Stimulated activated CD8-positive, alpha-beta memory T cell treated with anti-CD3 and anti-CD28 coated beads, Interleukin-15, amount 100 ng/mL, for 1 hour (primary cell): Measurements from ENCODE around the gene UNC13D.

Experiments used
- DNase-seq: peaks from one replicate; pipeline ENCODE4 v3.0.0-alpha.2; 2020; ENCODE audit warnings: low read depth

Gene UNC13D

DNA sequence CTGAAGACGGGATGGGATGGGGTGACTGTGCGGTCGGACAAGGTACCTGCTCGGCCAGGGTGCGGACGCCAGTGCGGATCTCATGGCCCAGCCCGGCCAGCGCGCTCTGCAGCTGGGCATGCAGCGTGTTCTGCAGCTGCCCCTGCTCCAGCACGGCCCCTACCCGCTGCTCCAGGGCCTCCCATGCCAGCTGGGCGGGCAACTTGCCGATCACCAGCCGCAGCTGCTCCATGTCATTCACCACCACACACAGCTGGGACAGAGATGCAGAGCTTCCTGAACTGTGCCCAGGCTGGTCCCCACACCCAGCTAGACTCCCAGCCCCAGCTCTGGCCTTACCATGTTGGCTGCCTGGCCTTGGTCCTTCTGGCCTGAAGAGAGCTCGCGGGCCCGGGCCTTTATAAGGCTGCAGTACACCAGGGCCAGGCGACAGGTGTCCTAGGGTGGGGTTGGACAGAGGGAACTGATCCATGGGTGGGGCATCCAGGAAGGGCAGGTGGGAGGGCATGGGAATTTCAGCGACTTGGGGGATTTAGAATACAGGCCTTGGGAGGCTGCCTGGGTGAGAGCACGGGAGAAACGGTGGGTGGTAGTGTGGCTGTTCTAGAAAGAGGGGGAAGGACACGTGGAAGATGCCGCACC lies 9.8 kb downstream of the UNC13D start:
- DNase-seq: no peak

DNA sequence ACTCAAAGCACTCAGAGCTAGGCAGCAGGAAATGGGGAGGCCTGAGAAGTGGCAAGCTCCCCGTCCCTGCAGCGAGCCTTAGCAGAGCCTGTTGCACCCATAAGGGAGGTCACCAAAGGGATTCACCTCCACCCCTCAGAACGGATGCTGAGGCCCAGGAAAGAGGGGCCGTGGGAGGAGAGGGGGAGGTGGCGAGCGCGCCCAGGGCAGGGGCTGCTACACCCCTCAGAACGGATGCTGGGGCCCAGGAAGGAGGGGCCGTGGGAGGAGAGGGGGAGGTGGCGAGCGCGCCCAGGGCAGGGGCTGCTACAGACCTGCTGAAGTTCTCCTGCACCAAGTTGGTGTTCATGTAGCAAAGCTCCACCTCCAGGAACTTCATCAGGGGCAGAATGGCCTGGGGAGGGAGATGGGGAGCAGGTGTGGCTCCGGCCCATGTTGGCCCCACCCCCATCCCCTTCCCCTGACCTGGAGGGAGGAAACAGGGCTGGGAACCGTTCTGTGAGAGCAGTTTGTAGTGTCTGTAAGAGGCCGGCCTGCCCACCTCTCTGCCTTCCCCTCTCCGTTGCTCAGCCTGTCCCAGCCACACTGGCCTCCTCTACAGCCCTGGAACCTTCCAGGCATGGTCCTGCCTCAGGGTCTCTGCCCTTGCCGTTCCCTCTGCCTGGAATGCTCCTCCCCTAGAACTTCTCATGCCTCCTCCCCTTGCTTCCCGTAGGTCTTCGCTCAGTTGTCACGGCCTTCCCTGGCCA lies 11.4 kb downstream of the UNC13D start:
- DNase-seq: no peak

DNA sequence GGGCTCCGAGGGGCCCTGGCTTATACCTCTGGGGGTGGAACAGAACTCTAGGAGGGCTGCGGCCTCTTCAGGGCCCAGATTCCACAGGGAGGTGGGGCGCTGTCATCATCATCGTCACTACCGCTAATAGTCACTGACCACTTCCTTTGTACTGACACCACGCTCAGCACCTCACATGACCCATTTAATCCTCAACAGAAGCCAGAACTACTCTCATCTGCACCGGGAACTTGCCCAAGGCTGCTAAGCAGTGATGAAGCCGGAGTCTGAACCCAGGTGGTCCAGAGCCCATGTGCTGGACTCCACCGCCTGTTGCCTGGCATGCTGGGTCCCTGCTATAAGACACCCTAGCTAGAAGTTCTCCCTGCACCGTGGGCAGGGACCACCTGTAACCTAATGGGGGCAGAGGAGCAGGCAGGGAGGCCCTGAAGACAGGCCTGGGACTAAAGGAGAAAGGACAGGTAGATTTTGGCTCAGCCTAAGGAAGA lies 12.0 kb downstream of the UNC13D start:
- no peak for DNase-seq

DNA sequence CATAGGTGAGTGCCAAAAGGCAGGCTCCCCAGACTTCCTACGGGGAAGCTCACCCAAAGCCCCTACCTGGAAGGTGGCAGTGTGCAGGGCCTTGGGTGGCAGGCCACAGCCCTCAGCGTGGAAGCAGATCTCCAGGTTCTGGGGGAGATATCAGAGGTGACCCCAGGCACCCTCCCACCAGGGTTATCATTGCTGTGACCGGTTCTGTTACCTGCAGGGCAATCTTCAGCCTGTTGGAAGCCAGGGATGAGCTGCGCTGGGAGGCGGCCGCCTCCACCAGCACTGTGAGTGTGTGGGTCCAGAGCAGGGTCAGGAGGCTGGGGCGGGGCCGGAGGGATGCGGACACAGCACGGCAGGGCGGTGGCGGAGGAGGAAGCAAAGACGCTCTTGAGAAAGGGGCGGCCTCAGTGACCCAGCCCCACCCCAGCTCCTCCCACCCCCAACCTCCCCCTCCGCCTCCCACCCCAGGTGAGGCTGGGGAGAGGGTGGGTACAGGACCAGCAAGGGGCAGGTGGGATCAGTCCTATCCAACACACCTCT lies 13.1 kb downstream of the UNC13D start:
- DNase-seq: no peak

DNA sequence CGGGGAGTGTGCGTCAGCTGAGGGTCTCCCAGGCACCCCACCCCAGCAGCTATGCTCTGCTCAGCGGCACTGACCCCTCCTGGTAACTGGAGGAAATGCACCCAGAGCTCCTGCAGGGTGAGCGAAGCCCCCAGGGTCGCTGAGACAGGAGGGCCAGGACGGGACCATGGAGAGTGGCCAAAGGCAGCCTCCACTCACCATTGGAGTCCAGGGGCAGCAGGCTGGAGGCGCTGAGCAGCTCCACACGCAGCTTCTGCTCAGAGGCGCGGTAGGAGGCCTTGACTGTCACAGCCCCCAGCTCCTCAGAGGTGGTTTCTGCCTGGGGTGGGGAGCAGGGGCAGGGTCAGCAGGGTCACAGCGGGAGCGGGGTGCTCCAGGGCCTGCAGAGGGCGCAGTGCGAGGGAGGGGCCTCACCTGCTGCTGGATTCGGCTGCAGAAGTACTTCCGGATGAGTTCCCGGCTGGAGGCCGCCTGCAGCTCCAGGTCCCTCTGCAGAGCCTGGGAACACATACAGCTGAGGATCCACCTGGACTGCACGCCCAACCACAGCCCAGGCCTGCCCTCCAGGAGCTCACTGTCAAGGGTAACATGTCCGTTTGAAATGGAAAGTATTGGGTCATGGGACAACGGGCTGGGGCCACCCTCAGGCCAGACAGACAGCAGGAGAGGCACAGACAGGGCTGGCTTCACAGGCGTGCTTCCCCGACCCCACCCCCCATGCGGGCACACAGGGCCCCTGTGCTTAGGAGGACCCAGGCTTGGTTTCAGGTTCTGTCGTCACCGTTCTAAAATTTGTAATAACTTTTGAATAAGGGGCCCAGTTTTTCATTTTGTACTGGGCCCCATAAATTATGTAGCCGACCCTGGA lies 13.8 kb downstream of the UNC13D start:
- DNase-seq: no peak

DNA sequence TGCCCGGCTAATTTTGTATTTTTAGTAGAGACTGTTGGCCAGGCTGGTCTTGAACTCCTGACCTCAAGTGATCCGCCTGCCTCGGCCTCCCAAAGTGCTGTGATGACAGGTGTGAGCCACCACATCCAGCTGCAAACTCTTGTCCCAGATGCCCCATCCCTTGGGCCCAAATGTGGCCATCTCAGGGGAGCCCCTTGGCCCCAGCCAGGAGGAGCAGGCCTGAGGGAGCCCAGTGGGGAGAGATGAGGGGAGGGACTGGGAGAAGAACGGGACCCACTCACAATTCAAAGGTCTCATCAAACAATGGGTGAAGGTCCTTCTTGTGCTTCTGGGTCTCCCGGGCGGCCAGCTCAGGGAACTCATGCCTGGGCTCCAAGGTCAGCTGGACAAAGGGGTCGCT lies 14.5 kb downstream of the UNC13D start:
- no peak for DNase-seq

DNA sequence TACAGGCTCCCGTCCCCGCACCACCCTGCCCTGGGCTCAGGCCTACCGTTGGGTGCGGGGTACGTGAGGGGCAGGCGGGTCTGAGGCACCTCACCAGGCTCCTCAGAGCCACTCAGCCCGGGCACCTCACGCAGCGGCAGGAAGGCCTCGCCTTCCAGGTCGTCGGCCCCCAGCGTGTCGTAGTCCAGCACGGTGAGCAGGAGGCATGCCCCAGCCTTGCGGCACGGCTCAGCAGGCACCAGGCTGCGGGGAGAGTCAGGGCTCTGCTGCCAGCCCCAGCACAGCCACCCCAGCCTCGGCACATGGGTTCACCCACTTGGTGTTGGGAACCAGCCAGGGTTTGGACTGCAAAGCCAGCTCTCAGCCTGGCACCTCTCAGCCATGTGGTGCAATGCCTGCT lies 15.5 kb downstream of the UNC13D start:
- DNase-seq: no peak

DNA sequence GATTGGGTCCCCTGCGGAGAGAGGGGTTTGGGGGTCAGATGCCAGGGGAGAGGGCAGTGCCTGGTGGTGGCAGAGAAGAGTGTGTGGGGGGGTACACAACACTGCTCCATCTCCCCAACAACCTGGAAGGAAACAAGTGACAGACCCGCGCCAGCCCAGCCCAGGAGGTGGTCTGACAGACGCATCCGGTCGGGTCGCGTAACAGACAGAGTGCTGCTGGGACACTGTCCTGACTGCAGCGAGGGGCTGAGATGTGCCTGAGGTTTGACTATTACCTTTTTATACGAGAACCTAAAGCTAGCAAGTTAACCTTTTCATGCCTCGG lies 16.2 kb downstream of the UNC13D start:
- DNase-seq: no peak

DNA sequence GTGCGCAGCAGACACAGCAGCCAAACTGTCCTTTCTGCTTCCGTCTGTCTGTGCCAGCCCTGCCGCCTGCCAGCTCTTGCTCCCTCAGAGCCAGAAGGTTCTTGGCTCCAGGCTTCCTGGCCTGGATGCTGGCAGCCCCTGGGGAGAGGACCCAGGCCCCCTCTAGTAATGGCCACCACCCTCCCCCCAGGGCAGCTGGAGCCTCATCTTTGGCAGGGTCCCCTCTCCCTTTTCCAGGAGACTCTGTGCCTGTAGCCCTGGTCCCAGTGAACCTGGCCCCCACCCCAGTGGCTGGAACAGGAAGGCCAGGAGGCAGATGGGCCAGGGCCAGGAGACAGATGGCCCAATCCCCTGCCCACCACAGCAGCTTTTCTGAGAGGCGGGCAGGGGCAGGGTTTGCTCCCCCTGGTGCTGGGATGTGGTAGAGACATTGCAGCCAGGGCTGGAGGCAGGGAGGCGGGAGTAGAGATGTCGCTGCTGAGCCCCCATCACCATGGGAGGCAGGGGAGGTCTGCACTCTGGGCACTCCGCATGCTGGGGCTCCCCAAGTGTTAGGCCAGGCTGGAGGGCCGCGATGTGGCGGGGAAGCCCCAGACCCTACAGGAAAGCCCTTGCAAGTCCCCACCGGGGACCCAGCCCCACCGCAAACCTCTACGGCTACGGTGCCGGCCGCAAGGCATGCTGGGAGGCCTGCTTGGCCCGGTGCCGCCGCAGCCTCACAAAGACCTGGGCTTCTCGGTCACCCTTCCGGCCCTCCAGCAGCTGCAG lies 16.7 kb downstream of the UNC13D start:
- peak; percentile 45 for DNase-seq

DNA sequence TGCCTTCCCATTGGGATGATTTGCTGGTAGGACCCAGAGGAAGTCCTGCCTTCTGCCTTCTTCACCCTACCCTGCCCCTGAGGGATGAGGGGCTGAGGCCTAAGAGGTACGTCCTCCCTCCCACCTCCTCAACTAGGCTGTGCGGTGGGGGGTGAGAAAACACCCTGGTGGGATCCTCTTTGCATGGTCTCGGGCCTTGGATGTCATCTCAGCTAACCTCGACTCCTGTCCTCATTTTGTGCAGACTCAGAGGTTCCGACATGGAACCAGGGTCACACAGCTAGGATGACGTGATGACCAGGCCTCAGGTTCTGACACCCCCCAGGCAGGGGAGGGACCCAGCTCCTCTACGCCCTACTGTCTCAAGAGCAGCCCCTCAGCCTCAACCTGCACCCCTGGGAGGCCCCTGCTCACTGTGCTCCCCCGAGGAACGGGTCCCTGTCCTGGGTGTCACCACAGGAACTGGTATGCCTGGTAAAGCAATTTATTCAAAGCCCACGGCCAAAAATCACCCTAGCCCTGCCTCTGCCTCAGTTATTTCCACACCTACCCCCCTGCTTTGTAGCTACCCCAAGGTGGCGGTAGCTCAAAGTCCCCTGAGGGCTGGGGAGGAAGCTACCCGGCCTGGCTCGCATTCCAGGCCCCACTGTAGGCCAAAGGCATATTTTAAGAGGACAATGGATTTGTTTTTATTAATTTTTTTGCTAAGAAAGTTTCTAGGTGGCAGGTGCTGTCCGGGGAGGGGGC lies 17.5 kb downstream of the UNC13D start:
- no peak for DNase-seq

DNA sequence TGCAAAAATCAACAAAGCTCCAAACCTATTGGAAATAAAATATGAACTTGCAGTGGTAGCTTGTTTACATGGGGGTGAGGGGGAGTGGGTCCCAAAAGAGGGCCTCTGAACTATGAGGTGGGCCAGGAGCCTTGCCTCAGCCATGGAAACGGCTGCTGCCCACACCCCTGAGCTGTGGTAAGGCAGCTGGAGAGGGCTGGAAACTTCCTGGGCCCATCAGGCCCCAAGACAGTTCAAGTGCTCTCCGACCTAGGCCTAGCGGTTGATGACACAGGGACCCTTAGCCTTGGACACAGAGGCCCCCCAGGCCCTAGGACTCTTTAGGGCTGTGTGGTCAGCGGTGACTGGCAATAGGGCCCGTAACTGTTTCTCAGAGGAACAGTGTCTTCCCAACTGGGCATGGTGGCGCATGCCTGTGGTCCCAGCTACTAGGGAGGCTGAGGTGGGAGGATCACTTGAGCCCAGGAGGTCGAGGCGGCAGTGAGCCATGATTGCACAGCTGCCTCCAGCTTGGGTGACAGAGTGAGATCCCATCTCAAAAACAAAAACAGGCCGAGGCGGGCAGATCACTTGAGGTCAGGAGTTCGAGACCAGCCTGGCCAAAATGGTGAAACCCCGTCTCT lies 18.3 kb downstream of the UNC13D start:
- no peak for DNase-seq

DNA sequence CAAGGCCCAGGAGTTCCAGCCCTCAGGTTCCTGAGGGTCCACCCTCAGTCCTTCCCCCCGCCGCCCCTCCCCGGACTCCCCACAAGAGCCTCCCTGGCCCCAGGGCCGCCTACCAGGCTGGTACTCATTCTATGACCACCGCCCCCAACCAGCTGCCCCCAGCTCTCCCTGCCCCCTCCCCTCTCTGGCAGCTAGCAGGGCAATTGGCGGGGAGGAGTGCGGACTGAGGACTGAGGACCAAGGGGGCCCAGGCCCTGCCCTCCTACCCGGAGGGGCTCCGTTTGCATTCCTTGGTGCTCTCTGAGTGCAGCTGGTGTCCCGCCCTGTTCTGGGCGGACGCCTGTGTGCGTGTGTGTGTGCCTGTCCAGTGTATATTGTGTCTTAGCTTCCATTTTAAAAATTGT lies 19.1 kb downstream of the UNC13D start:
- DNase-seq: no peak

DNA sequence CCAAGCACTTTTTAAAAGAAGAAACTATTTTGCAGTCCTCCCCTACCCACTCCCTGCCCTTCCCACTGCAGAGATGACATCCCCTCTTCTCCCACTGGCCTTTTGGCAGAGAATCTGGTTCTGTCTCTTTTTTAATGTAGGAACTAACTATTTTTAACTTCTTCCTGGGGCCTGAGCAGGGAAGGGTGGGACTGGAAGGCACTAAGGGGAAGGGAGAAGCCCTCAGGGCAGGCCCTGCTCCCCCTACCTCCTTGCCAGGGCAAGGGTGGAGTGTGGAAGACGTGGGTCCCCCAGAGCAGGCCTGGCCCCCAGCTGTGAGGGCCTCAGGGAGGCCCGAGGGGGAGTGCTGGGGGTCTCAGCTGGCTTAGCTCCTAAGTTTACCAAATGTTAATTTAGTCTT lies 19.5 kb downstream of the UNC13D start:
- no peak for DNase-seq

DNA sequence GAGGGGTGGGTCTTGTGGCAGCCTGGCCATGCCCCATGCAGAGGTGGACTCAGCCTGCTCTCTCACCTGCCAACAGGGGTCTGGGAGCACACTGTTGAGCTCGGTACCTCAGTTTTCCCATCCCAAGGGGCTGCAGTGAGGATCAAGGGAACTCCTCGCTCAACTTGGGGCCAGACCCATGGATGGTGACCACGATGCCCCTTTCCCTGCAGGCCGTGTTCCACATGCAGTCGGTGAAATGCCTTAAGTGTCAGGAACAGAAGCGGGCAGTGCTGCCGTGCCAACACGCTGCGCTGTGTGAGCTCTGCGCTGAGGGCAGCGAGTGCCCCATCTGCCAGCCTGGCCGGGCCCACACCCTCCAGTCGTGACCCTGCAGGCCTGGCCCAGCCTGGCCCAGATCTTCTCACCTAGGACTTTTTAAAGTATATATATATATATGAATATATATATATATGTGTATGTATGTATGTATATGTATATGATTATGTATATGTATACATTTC lies 20.1 kb downstream of the UNC13D start:
- DNase-seq: no peak

DNA sequence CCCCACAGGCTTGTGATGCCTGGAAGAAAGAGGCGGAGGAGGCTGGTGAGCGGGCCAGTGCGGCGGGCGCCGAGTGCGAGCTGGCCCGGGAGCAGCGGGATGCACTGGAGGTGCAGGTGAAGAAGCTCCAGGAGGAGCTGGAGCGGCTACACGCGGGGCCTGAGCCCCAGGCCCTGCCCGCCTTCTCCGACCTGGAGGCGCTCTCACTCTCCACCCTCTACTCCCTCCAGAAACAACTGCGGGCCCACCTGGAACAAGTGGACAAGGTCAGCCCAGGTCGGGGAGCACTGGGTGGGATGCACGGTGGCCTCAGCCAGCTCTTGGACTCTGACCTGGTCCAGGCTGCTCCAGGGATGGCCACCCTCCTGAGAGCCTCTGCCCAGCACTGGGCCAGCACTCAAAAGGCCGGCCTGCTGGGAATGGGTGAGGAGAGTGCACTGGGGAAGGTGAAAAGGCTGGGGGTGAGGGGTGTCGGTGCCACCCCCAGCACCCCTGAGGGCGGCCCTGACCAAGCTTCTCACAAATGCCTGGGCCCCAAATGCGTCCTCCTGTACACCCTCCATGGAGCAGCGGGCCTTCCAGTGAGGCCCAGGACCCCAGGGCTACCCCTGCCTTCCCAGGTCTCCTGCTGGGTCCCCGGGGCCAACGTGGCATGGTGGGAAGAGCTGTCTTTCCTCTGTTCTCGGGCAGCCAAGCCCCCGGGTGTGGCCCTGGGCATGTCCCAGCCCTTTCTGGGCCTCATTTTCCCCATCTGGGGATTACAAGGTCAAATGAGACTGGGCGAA lies 20.8 kb downstream of the UNC13D start:
- DNase-seq: no peak

DNA sequence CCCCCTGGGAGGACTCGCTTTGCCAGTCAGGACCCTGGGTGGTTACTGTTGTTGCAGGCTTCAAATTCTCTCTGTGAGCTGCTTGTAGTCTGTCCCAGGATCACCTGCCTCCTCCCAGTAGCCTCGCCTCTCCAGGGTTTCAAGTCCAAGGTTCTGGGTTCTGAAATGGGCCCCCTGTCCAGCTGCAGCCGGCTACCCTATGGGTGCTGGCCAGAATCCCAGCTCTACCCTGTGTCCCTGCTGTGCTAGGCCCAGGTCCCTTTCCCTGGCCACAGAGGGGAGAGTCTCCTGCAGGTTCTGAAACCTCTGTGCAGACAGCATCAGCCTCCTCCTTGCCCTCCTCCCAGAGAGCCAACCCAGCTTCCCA lies 21.4 kb downstream of the UNC13D start:
- no peak for DNase-seq

DNA sequence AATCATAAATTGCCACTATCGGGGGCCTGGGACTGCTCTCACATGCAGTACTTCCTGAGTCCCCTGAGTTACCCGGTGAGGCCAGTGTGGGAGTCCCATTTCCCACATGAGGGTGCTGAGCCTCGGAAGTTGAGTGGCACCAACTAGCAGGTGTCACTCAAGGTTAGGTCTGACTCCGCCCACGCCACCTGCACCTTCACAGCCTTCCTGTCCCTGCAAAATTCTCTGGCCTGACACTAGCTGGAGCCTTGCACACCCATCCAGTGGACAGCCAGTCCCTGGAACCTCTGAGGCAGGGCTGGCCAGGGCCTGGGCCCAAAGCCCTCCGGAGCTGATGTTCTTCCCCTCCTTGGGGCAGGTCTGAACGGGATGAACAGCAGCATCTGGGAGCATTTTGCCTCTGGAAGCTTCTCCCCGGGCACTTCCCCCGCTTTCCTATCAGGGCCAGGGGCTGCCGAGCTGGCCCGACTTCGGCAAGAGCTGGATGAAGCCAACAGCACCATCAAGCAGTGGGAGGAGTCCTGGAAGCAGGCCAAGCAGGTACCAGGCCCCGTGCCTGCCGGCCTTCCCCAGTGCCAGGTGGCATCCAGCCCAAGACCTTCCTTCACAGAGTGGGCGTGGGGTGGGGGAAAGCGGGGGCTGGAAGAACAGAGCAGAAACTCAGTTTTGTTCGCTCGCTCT lies 21.9 kb downstream of the UNC13D start:
- no peak for DNase-seq

DNA sequence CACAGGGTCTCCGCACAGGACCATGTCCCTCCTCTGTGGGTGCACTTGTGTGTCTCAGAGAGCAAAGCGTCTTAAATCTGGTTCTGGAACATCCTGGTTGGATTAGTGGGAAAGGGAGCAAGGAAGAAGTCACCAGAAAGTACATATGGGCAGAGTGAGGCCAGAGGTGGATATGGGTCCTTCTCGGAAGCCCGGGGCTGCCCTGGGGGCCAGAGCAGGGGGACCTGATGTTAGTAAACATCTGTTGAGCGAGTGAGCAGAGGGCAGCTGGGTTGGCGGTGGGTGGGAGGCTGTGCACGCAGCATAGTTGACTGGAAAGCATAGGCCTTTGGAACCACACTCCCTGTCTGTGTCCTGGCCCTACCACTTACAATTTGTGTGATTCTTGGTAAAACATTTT lies 22.7 kb downstream of the UNC13D start:
- no peak for DNase-seq
